Measurements from ENCODE around the gene REEP3. TPM values are rescaled to one million over a fixed set of nuclear protein-coding genes. Genes with fewer than 3 reads are reported as not detected.
"Not testable (repeated sequence)": the region's sequence is repeated elsewhere in the genome, so short reads cannot be mapped to it uniquely, and the experiment has no call there.

REEP3 gene
- total RNA-seq, 1 experiment from 2014 or later, result 94.7 TPM

DNA sequence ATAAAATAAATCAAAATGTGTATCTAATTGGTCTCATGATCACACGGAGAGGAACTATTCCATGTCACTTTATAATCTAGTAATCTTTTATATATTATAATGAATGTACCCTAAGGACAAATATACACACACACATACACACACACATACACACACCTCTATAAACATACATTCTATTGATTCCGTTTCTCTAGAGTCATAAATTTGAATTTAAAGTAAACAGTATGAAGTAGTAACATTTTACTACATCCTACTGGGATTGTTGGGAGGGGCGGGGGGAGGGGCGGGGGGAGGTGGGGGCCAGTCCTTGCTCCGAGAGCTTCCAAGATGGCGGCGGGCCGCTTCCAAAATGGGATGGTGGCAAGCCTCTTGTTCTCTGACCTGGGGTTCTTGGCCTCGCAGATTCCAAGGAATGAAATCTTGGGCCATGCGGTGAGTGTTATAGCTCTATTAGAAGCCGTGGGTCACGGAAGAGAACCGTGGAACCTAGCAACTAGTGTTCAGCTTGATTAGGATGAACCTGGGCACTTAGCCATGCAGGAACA, 143.2 kb downstream of the REEP3 start:
- Mint-ChIP-seq H3K36me3 (ENCODE audit: insufficient read depth, unreplicated experiment) (no peaks in the 10 kb centered on the region), H3K9me3 (ENCODE audit: low read depth, unreplicated experiment) (no peaks in the 10 kb centered on the region), H3K27me3 (ENCODE audit: unreplicated experiment) (no peaks in the 10 kb centered on the region), H3K4me1 (ENCODE audit: low read depth, unreplicated experiment) (no peaks in the 10 kb centered on the region), H3K27ac (ENCODE audit: unreplicated experiment) (no peak overlapping the region), H3K4me3 (ENCODE audit: low read depth, unreplicated experiment) (no peak overlapping the region)
- CTCF ChIA-PET, result interaction anchor here (0.9 kb wide), 1 partner anchor 56 kb away, joined by 3 read pairs; no protein-coding TSS in a partner anchor
- TF ChIP-seq, protein P1, sequence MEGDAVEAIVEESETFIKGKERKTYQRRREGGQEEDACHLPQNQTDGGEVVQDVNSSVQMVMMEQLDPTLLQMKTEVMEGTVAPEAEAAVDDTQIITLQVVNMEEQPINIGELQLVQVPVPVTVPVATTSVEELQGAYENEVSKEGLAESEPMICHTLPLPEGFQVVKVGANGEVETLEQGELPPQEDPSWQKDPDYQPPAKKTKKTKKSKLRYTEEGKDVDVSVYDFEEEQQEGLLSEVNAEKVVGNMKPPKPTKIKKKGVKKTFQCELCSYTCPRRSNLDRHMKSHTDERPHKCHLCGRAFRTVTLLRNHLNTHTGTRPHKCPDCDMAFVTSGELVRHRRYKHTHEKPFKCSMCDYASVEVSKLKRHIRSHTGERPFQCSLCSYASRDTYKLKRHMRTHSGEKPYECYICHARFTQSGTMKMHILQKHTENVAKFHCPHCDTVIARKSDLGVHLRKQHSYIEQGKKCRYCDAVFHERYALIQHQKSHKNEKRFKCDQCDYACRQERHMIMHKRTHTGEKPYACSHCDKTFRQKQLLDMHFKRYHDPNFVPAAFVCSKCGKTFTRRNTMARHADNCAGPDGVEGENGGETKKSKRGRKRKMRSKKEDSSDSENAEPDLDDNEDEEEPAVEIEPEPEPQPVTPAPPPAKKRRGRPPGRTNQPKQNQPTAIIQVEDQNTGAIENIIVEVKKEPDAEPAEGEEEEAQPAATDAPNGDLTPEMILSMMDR (IDR thresholded peaks at IDR 0.05; ENCODE audit: unreplicated experiment), result no peak
- no TSS peak for BruUV-seq (replicated peaks)
- DNase-seq, result no peak
- intact Hi-C loops (cut with micrococcal nuclease; ENCODE audit: unreplicated experiment), result no loop called here

DNA sequence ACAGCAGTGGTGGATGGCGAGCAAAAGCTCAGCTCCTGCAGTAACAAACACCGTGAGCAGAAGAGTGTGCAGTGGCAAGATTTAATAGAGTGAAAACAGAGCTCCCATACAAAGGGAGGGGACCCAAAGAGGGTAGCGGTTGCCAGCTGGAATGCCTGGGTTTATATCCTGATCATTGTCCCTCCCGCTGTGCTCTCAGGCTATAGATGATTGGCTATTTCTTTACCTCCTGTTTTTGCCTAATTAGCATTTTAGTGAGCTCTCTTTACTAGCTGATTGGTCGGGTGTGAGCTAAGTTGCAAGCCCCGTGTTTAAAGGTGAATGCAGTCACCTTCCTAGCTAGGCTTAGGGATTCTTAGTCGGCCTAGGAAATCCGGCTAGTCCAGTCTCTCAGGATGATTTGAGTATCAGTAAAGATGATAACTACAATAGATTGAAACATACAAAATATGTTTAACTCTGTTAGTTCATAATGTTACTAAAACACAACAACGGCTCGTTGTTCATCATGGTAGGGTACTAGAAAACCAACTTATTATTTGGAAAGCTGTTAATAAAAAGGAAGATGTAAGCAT, 143.9 kb downstream of the REEP3 start:
- H3K4me3 Mint-ChIP-seq (ENCODE audit: low read depth, unreplicated experiment); H3K27ac Mint-ChIP-seq (ENCODE audit: unreplicated experiment); H3K9me3 Mint-ChIP-seq (ENCODE audit: low read depth, unreplicated experiment); H3K4me1 Mint-ChIP-seq (ENCODE audit: low read depth, unreplicated experiment); BruUV-seq (replicated peaks); DNase-seq; H3K27me3 Mint-ChIP-seq (ENCODE audit: unreplicated experiment); H3K36me3 Mint-ChIP-seq (ENCODE audit: insufficient read depth, unreplicated experiment); intact Hi-C loops (cut with micrococcal nuclease; ENCODE audit: unreplicated experiment): not testable (repeated sequence)
- CTCF ChIA-PET, result interaction anchor here (0.9 kb wide), 2 partner anchors 55 to 357 kb away, joined by 3 to 6 read pairs; no protein-coding TSS in a partner anchor

DNA sequence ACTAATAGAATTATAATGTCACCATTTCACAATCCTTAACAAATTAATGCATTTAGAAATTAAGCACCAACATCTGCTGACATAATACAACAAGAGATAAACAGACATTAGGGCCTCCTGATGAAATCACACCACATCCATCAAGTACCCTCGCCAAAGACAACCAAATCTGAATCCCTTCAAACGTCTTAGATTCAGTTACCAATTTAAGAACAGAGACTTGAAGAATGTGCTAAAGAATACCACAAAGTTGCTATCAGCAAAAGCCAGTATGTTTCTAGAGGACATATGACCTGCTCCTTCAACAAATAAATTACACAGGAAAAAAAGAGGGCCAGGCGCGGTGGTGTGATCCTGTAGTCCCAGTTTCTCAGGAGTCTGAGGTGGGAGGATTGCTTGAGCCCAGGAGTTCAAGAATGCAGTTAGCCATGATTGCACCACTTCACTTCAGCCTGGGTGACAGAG, 144.5 kb downstream of the REEP3 start:
- TF ChIP-seq, protein P1 (IDR thresholded peaks at IDR 0.05; ENCODE audit: unreplicated experiment), result no peak
- Mint-ChIP-seq H3K9me3 (ENCODE audit: low read depth, unreplicated experiment) (no peaks in the 10 kb centered on the region), H3K27me3 (ENCODE audit: unreplicated experiment) (no peaks in the 10 kb centered on the region), H3K36me3 (ENCODE audit: insufficient read depth, unreplicated experiment) (no peaks in the 10 kb centered on the region), H3K27ac (ENCODE audit: unreplicated experiment) (no peak overlapping the region), H3K4me1 (ENCODE audit: low read depth, unreplicated experiment) (no peaks in the 10 kb centered on the region), H3K4me3 (ENCODE audit: low read depth, unreplicated experiment) (no peak overlapping the region)
- BruUV-seq (replicated peaks), result no TSS peak
- CTCF ChIA-PET, result interaction anchor here (0.9 kb wide), 1 partner anchor 358 kb away, joined by 6 read pairs; no protein-coding TSS in a partner anchor
- DNase-seq, result no peak
- intact Hi-C loops (cut with micrococcal nuclease; ENCODE audit: unreplicated experiment), result no loop called here

DNA sequence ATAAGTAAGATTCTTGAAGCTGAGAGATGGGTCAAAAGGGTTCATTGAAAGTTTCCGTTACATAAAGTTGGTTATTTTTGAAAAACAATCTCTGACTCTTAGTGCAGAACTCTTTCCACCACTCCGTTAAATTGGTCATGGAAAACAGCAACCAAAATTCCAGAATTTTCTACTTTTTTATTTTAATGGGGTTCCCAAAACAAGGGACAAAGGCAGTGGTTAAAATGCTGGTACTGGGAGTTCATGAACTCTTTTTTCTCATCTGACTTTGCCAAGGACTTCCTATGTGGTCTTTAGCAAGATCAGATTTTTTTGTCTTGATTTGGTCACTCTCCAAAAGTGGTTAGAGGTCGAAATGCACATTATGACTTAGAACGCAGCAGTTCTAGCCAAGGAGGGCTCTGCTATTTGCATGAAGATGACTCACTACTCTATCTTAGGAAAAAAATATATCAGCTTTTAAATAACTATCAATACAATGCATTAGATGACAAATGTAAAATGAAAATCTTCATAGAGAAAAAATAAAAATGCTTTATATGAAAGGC, 145.7 kb downstream of the REEP3 start:
- intact Hi-C loops (cut with micrococcal nuclease; ENCODE audit: unreplicated experiment), result no loop called here
- Mint-ChIP-seq H3K4me1 (ENCODE audit: low read depth, unreplicated experiment) (peaks cover 7% of the 10 kb centered on the region), H3K27ac (ENCODE audit: unreplicated experiment) (no peak overlapping the region), H3K9me3 (ENCODE audit: low read depth, unreplicated experiment) (no peaks in the 10 kb centered on the region), H3K4me3 (ENCODE audit: low read depth, unreplicated experiment) (no peak overlapping the region), H3K27me3 (ENCODE audit: unreplicated experiment) (no peaks in the 10 kb centered on the region), H3K36me3 (ENCODE audit: insufficient read depth, unreplicated experiment) (no peaks in the 10 kb centered on the region)
- DNase-seq, result no peak
- no TSS peak for BruUV-seq (replicated peaks)
- TF ChIP-seq, protein P1 (IDR thresholded peaks at IDR 0.05; ENCODE audit: unreplicated experiment), result no peak
- CTCF ChIA-PET, result no interaction called here

Data from Calu3 (cell line).